ENCODE data around the gene LDB2. TPM values are rescaled to one million over a fixed set of nuclear protein-coding genes. Genes with fewer than 3 reads are reported as not detected.

LDB2 gene
- total and polyA plus RNA-seq, 11 donors: 9.5 to 38.7 (median 26.3) TPM

- ATAC-seq (peak; percentile 32 to 87 (median 75)), DNase-seq (peak in 4 of 5 donors; percentile 37 to 63 (median 54))
- Histone ChIP-seq H3K27me3 (no peaks in the 10 kb centered on the region), H3K4me3 (no peak overlapping the region), H3K36me3 (no peaks in the 10 kb centered on the region), H3K27ac (peak overlapping the region in 5 of 12 donors; percentile 1 to 37 (median 19)), H3K4me1 (peaks cover 0 to 25% (median 16%) of the 10 kb centered on the region in 12 donors), H3K9me3 (peaks cover 0 to 3% (median 0%) of the 10 kb centered on the region in 12 donors)
- intact Hi-C loops (cut with DNase I): no loop called here
- TF ChIP-seq POLR2A (IDR thresholded peaks at IDR 0.05) (no peak), CTCF (IDR thresholded peaks at IDR 0.05) (no peak)
- WGBS, 4 donors: 39 to 56% (median 43%) methylated on average over 5 of the region's 5 CpGs
Observed at GRCh38 chr4:16573739-16574138, 324.7 kb downstream of the LDB2 start.

- H3K27me3 ChIP-seq: no peaks in the 10 kb centered on the region
- DNase-seq (peak in 2 of 5 donors; percentile 26 to 28), ATAC-seq (peak in 3 of 4 donors; percentile 10 to 65 (median 54))
- intact Hi-C loops (cut with DNase I): no loop called here
- H3K9me3 ChIP-seq: no peaks in the 10 kb centered on the region
- TF ChIP-seq CTCF (IDR thresholded peaks at IDR 0.05) (no peak), POLR2A (IDR thresholded peaks at IDR 0.05) (no peak)
- H3K4me3 ChIP-seq: no peak overlapping the region
- 54 to 77% (median 67%) methylated on average over 4 of the region's 4 CpGs for WGBS, 4 donors
- H3K4me1 ChIP-seq: peaks cover 0 to 25% (median 16%) of the 10 kb centered on the region in 12 donors
- H3K36me3 ChIP-seq: no peaks in the 10 kb centered on the region
- H3K27ac ChIP-seq: peak overlapping the region in 7 of 12 donors; percentile 1 to 39 (median 22)
Observed at GRCh38 chr4:16573206-16573605, 325.2 kb downstream of the LDB2 start.

- intact Hi-C loops (cut with DNase I): no loop called here
- Histone ChIP-seq H3K27ac (peak overlapping the region in 1 of 12 donors; percentile 39), H3K9me3 (no peaks in the 10 kb centered on the region), H3K4me3 (no peak overlapping the region), H3K4me1 (peaks cover 0 to 25% (median 16%) of the 10 kb centered on the region in 12 donors), H3K36me3 (no peaks in the 10 kb centered on the region), H3K27me3 (no peaks in the 10 kb centered on the region)
- WGBS, 4 donors: 76 to 84% (median 80%) methylated on average over 4 of the region's 4 CpGs
- TF ChIP-seq POLR2A (IDR thresholded peaks at IDR 0.05) (no peak), CTCF (IDR thresholded peaks at IDR 0.05) (no peak)
- DNase-seq: no peak
- ATAC-seq: peak in 1 of 4 donors; percentile 14
Observed at GRCh38 chr4:16572631-16573030, 325.8 kb downstream of the LDB2 start.

GRCh38 chr4:16572161-16572560, 326.3 kb downstream of the LDB2 start:
- DNase-seq (no peak), ATAC-seq (no peak)
- TF ChIP-seq CTCF (IDR thresholded peaks at IDR 0.05) (no peak), POLR2A (IDR thresholded peaks at IDR 0.05) (no peak)
- peaks cover 0 to 25% (median 16%) of the 10 kb centered on the region in 12 donors for H3K4me1 ChIP-seq
- no peak overlapping the region for H3K4me3 ChIP-seq
- no peaks in the 10 kb centered on the region for H3K36me3 ChIP-seq
- no peaks in the 10 kb centered on the region for H3K9me3 ChIP-seq
- H3K27me3 ChIP-seq: no peaks in the 10 kb centered on the region
- intact Hi-C loops (cut with DNase I): no loop called here
- 78 to 86% (median 84%) methylated on average over 3 of the region's 3 CpGs for WGBS, 4 donors
- no peak overlapping the region for H3K27ac ChIP-seq

Data from heart left ventricle (tissue), 16 donors.